GM12892 (cell line): ENCODE measurements around the gene CIBAR2.

Source experiments
- POLR2A ChIP-seq: IDR thresholded peaks from 2 replicates; pipeline ENCODE4 v1.6.1; 2011; ENCODE audit warnings: low read depth, low read length, control low read depth
- POLR2AphosphoS5 ChIP-seq: IDR thresholded peaks from 2 replicates; pipeline ENCODE4 v1.6.1; 2011; ENCODE audit warnings: low read depth, low read length, control low read depth

DNA sequence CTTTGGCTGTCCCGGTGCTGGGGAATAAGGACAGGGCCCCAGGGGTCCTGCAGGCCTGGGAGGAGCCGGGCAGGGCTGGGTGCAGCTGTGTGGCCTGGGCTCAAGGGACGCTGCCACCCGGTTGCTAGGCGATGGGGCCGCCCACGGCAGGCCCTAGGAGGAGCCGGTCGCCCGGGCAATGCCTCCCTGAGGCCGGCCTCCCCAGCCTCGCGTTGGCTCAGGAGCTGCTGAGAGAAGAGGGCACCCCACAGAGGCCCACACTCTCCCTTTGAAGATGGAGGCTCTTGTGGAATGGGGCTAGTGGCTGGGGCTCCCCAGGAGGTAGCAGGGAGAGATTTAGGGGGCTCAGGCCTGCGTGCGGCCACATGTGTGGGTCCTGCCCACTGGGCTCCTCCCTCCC lies at the start of gene CIBAR2:
- TF ChIP-seq POLR2AphosphoS5, result no peak
- TF ChIP-seq POLR2A, result no peak
